K562 (cell line): Measurements from ENCODE around the gene B3GALT4. TPM values are rescaled to one million over a fixed set of nuclear protein-coding genes. Genes with fewer than 3 reads are reported as not detected.

Source experiments
- ATAC-seq: fragments of 200-7000 bp; cut with Tn5 transposase; 3 replicates; pipeline ENCODE4 v1.9.1; 2020; ENCODE audit warnings: moderate library complexity
- BruUV-seq: library from RNA; stranded (reverse); fragments of 400-500 nt; replicated peaks from 2 replicates; lab custom pipeline; 2021; lab: Mats Ljungman, UMichigan
- CTCF ChIA-PET: fragments of 300-600 bp; formaldehyde crosslinking; extraction: SDS; loops from one replicate; lab custom pipeline; 2021; ENCODE audit warnings: low intra/inter-chr PET ratio; lab: Yijun Ruan, JAX
- POLR2A ChIA-PET: fragments of 300-600, 350-650 bp; sonication (Branson Sonifier 250); formaldehyde crosslinking; extraction: SDS; loops from one replicate; lab custom pipeline; 2021; ENCODE audit warnings: antibody characterized with exemption, inconsistent platforms; lab: Yijun Ruan, JAX
- DNase-seq, 4 experiments: peaks; one replicate each; pipeline versions ENCODE4 v3.0.0 to v3.0.0-alpha.2; 2011 to 2018; ENCODE audit warnings: low spot score in 3 of 4, mixed read lengths in 3 of 4; ENCODE audit errors: extremely low read depth in 1 of 4
- FAIRE-seq: peaks from 2 replicates; lab custom pipeline; 2011; peaks lifted over from hg19 to GRCh38; lab: Jason Lieb, UNC
- H2AFZ ChIP-seq: 2 replicates; pipeline ENCODE4 v1.6.0; 2011; ENCODE audit warnings: low read depth, low read length, control low read depth, inconsistent platforms
- H3K27ac ChIP-seq: fragments of 200-600 bp; 3 replicates; pipeline ENCODE4 v1.8.0; 2011; ENCODE audit warnings: low read depth, mild to moderate bottlenecking, control low read depth, inconsistent platforms, low read length, moderate library complexity, mixed read lengths; ENCODE audit errors: extremely low read depth
- H3K27me3 ChIP-seq, 2 experiments: fragments of 300-600 bp in 1 of 2; 2 replicates in 1 of 2; 3 replicates in 1 of 2; pipeline versions ENCODE4 v1.6.0 to v1.8.0; 2011; ENCODE audit warnings: inconsistent platforms in 2 of 2, low read length in 2 of 2, mild to moderate bottlenecking in 1 of 2, mixed read lengths in 1 of 2, moderate library complexity in 1 of 2; ENCODE audit not compliant: control insufficient read depth in 2 of 2, insufficient read depth in 2 of 2
- H3K36me3 ChIP-seq: fragments of 300-600 bp; 3 replicates; pipeline ENCODE4 v1.8.0; 2011; ENCODE audit warnings: mild to moderate bottlenecking, low read length, inconsistent platforms; ENCODE audit not compliant: control insufficient read depth, insufficient read depth
- H3K4me1 ChIP-seq, 2 experiments: fragments of 200-600 bp in 1 of 2; replicated peaks in 1 of 2; 2 replicates in 1 of 2; 3 replicates in 1 of 2; pipeline versions ENCODE4 v1.5.1 to v1.8.0; 2011; ENCODE audit warnings: inconsistent platforms in 2 of 2, low read length in 2 of 2, mild to moderate bottlenecking in 1 of 2, mixed read lengths in 1 of 2, moderate library complexity in 1 of 2; ENCODE audit not compliant: control insufficient read depth in 2 of 2, insufficient read depth in 2 of 2
- H3K4me2 ChIP-seq: 2 replicates; pipeline ENCODE4 v1.6.1; 2011; ENCODE audit warnings: low read length, control low read depth, inconsistent platforms, mixed read lengths; ENCODE audit not compliant: insufficient read depth
- H3K4me3 ChIP-seq: fragments of 200-600 bp; sonication (generic), shearing (Covaris generic); 2 replicates; pipeline ENCODE4 v1.5.1; 2016; ENCODE audit warnings: control low read depth, inconsistent platforms
- H3K79me2 ChIP-seq: fragments of 200-600 bp; 3 replicates; pipeline ENCODE4 v1.8.0; 2011; ENCODE audit warnings: low read length, inconsistent platforms; ENCODE audit not compliant: control insufficient read depth, insufficient read depth
- H3K9ac ChIP-seq, 2 experiments: 2 replicates each; pipeline versions ENCODE4 v1.6.0 to v1.6.1; 2011; ENCODE audit warnings: low read depth in 2 of 2, low read length in 2 of 2, control low read depth in 1 of 2, inconsistent platforms in 1 of 2, mild to moderate bottlenecking in 1 of 2, mixed read lengths in 1 of 2; ENCODE audit not compliant: insufficient read depth in 1 of 2
- H3K9me1 ChIP-seq: one replicate; pipeline ENCODE4 v1.6.0; 2011; ENCODE audit warnings: inconsistent platforms, mild to moderate bottlenecking, low read length, moderate library complexity; ENCODE audit not compliant: control insufficient read depth, insufficient read depth
- H3K9me3 ChIP-seq: replicated peaks from 2 replicates; pipeline ENCODE4 v1.5.1; 2011; ENCODE audit warnings: low read depth, low read length, inconsistent platforms; ENCODE audit not compliant: control insufficient read depth, insufficient read depth
- H4K20me1 ChIP-seq: replicated peaks from 2 replicates; pipeline ENCODE4 v1.6.1; 2011; ENCODE audit warnings: low read length, inconsistent platforms, mixed read lengths; ENCODE audit not compliant: control insufficient read depth, insufficient read depth
- CBX8 ChIP-seq: fragments of 200-600 bp; sonication (generic); IDR thresholded peaks from 2 replicates; pipeline ENCODE4 v1.6.1; 2012; ENCODE audit warnings: borderline replicate concordance, mixed run types, low read depth, mild to moderate bottlenecking, moderate library complexity, mixed read lengths, low read length, control low read depth, inconsistent platforms; ENCODE audit not compliant: poor library complexity, severe bottlenecking; ENCODE audit errors: extremely low read depth
- CHD4 ChIP-seq: fragments of 200-600 bp; sonication (generic); IDR thresholded peaks from 3 replicates; pipeline ENCODE4 v1.6.1; 2012; ENCODE audit warnings: low read depth, mild to moderate bottlenecking, mixed read lengths, low read length, inconsistent platforms; ENCODE audit not compliant: insufficient read depth, insufficient replicate concordance, poor library complexity, severe bottlenecking
- FOXA1 ChIP-seq: fragments of 450-650 bp; IDR thresholded peaks from 2 replicates; pipeline ENCODE4 v1.6.1; 2016; ENCODE audit warnings: mild to moderate bottlenecking, borderline replicate concordance
- JUND ChIP-seq, 2 experiments: IDR thresholded peaks; 2 replicates in 1 of 2; 3 replicates in 1 of 2; pipeline ENCODE4 v1.6.1; 2011; ENCODE audit warnings: borderline replicate concordance in 2 of 2, low read depth in 2 of 2, low read length in 2 of 2, improper control_type of control experiment in 1 of 2, missing biosample characterization in 1 of 2, missing genetic modification characterization in 1 of 2, missing genetic modification reagents in 1 of 2
- KDM4B ChIP-seq, 2 experiments: fragments of 450-650 bp in 1 of 2; sonication (generic) in 1 of 2; IDR thresholded peaks; 2 replicates each; pipeline ENCODE4 v1.6.1; 2016 to 2017; ENCODE audit warnings: borderline replicate concordance in 2 of 2, antibody characterized with exemption in 1 of 2, low read depth in 1 of 2, mild to moderate bottlenecking in 1 of 2
- KLF13 ChIP-seq: fragments of 450-650 bp; IDR thresholded peaks from 2 replicates; pipeline ENCODE4 v1.6.1; 2016; ENCODE audit warnings: missing genetic modification characterization, low read depth, mild to moderate bottlenecking, missing compliant biosample characterization, moderate library complexity, borderline replicate concordance
- MYNN ChIP-seq, 2 experiments: sonication (generic); formaldehyde crosslinking in 1 of 2; IDR thresholded peaks; 2 replicates each; pipeline versions ENCODE4 v1.5.0 to v1.6.1; 2016 to 2020; ENCODE audit warnings: antibody characterized with exemption in 1 of 2, missing genetic modification reagents in 1 of 2
- SP2 ChIP-seq: IDR thresholded peaks from 2 replicates; pipeline ENCODE4 v1.6.1; 2011; ENCODE audit warnings: mild to moderate bottlenecking, low read depth, low read length, moderate library complexity; ENCODE audit not compliant: poor library complexity, severe bottlenecking; ENCODE audit errors: extremely low read depth
- TAF9B ChIP-seq: fragments of 450-650 bp; IDR thresholded peaks from 2 replicates; pipeline ENCODE4 v1.6.1; 2018; ENCODE audit warnings: mild to moderate bottlenecking; ENCODE audit not compliant: partially characterized antibody
- ZNF24 ChIP-seq: fragments of 450-650 bp; IDR thresholded peaks from 2 replicates; pipeline ENCODE4 v1.6.1; 2016
- ZNF3 ChIP-seq: fragments of 250-450 bp; sonication (Bioruptor Pico); IDR thresholded peaks from 2 replicates; pipeline ENCODE4 v1.5.0; 2021; ENCODE audit warnings: mild to moderate bottlenecking, moderate library complexity
- ZNF324 ChIP-seq: fragments of 250-450 bp; sonication (Bioruptor Pico); IDR thresholded peaks from 2 replicates; pipeline ENCODE4 v1.4.0; 2020; ENCODE audit warnings: mild to moderate bottlenecking
- ZNF76 ChIP-seq: fragments of 250-450 bp; sonication (Bioruptor Pico); IDR thresholded peaks from 2 replicates; pipeline ENCODE4 v1.4.0; 2020; ENCODE audit warnings: mild to moderate bottlenecking, moderate library complexity, borderline replicate concordance
- WGBS: fragments of 100-300 bp; shearing (Covaris generic); methylation state at CpG from one replicate; pipeline ENCODE4 v1.1.6; 2016; ENCODE audit warnings: low coverage, mixed read lengths; ENCODE audit not compliant: insufficient coverage; ENCODE audit errors: missing lambda C conversion rate; 5-methylcytosine and 5-hydroxymethylcytosine counted together
- in situ Hi-C: fragments of 300-500 bp; cut with MboI; formaldehyde crosslinking; loops from 4 replicates; pipeline ENCODE4 v1.15.0; 2018; ENCODE audit warnings: inconsistent platforms, mixed read lengths
- intact Hi-C: fragments of 100-400 bp; cut with micrococcal nuclease; formaldehyde crosslinking; loops from 2 replicates; pipeline ENCODE4 v1.14.2; 2022
- polyA plus RNA-seq, 8 experiments: library from polyadenylated mRNA; depleted of rRNA in 4 of 8; stranded (reverse) in 5 of 8; unstranded in 3 of 8; fragments of >200 nt; fragmentation: Nextera tagmentation in 2 of 8; fragmentation: Illumina TruSeq in 1 of 8; extraction: Ambion mirVana in 2 of 8; extraction: Trizol in 1 of 8; gene quantifications; 2 replicates each; pipeline versions ENCODE4 v1.2.1 to v1.2.3, GENCODE V29; 2011 to 2014; ENCODE audit warnings: inconsistent platforms in 1 of 8, missing spikeins in 1 of 8
- total RNA-seq, 7 experiments: library from RNA; depleted of rRNA in 6 of 7; stranded (reverse); fragments of >200 nt in 6 of 7; fragmentation: Illumina TruSeq in 2 of 7; extraction: Trizol in 2 of 7; gene quantifications; 2 replicates each; pipeline versions ENCODE4 v1.2.1 to v1.2.3, GENCODE V29; 2011 to 2021; ENCODE audit warnings: low replicate concordance in 1 of 7
- TF ChIP-seq, protein P1 (sequence below): sonication (generic); formaldehyde crosslinking; IDR thresholded peaks from 2 replicates; pipeline ENCODE4 v1.8.0; 2022; ENCODE audit warnings: missing genetic modification reagents, mild to moderate bottlenecking, moderate library complexity, borderline replicate concordance
- TF ChIP-seq, protein P2 (sequence below): fragments of 450-650 bp; IDR thresholded peaks from one replicate; pipeline ENCODE4 v1.6.1; 2018; ENCODE audit warnings: mild to moderate bottlenecking, moderate library complexity; ENCODE audit not compliant: partially characterized antibody
- TF ChIP-seq, protein P3 (sequence below): fragments of 450-650 bp; formaldehyde crosslinking; IDR thresholded peaks from 2 replicates; pipeline ENCODE4 v1.4.0; 2022; ENCODE audit warnings: missing genetic modification characterization

The B3GALT4 gene
- total and polyA plus RNA-seq, 9 of the 15 experiments (the other 6 are each of a cell fraction or from before 2014, with no cell fraction given): 0.11 to 1.3 (median 0.53) TPM; not detected in 1

DNA sequence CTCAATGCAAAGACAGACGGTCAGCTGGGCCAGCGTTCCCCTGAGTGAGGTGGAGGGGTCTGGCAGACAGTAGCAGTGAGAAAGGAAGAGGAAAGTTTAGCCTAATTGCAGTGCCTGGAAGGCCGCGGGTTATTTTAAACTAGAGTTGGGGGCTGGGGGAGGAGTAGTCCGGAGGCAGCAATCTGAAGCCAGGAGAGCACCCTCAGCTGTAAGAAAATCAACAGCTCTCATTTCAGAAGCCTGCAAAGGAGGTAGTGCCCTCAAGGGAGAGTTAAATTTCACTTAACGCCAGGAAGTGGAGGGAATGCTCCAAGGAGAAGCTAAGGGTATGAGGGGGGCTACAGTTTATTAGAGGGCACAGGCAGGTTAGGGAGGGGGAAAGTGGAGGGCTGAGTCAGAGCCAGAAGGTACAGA lies 41.7 kb upstream of the B3GALT4 start:
- Histone ChIP-seq H3K9ac (no peak overlapping the region), H3K4me3 (no peak overlapping the region), H3K79me2 (no peaks in the 10 kb centered on the region), H3K4me2 (no peak overlapping the region), H3K9me3 (no peaks in the 10 kb centered on the region), H3K36me3 (no peaks in the 10 kb centered on the region), H4K20me1 (peaks cover 3% of the 10 kb centered on the region; the same call in 1 of the 2 replicates), H3K27ac (no peak overlapping the region), H3K4me1 (no peaks in the 10 kb centered on the region), H3K9me1 (no peaks in the 10 kb centered on the region), H2AFZ (no peak overlapping the region), H3K27me3 (peaks cover 58 to 67% of the 10 kb centered on the region in 2 experiments)
- in situ Hi-C loops (no loop called here), intact Hi-C loops (no loop called here)
- POLR2A ChIA-PET: interaction anchor here (0.8 to 7.1 kb wide), 4 partner anchors 10 to 42 kb away, joined by 3 to 57 read pairs (median 4); partner anchors contain the start of genes B3GALT4 and RING1
- no peak for ATAC-seq
- BruUV-seq: no TSS peak
- CTCF ChIA-PET: no interaction called here
- WGBS: 0% methylated on average over 6 of the region's 6 CpGs
- DNase-seq: no peak
- FAIRE-seq: no peak
- TF ChIP-seq, protein P1, sequence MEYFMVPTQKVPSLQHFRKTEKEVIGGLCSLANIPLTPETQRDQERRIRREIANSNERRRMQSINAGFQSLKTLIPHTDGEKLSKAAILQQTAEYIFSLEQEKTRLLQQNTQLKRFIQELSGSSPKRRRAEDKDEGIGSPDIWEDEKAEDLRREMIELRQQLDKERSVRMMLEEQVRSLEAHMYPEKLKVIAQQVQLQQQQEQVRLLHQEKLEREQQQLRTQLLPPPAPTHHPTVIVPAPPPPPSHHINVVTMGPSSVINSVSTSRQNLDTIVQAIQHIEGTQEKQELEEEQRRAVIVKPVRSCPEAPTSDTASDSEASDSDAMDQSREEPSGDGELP (CRISPR knock-in tag): no peak
- no peak for TF ChIP-seq KDM4B (IDR thresholded peaks at IDR 0.05; ENCODE audit: borderline replicate concordance in 2 of 2, low read depth in 1 of 2)
- no peak for TF ChIP-seq FOXA1
- no peak for TF ChIP-seq MYNN (IDR thresholded peaks at IDR 0.05)
- no peak for TF ChIP-seq MYNN (CRISPR knock-in tag; IDR thresholded peaks at IDR 0.05)
- TF ChIP-seq ZNF76 (CRISPR knock-in tag): no peak
- TF ChIP-seq SP2: no peak
- TF ChIP-seq, protein P2, sequence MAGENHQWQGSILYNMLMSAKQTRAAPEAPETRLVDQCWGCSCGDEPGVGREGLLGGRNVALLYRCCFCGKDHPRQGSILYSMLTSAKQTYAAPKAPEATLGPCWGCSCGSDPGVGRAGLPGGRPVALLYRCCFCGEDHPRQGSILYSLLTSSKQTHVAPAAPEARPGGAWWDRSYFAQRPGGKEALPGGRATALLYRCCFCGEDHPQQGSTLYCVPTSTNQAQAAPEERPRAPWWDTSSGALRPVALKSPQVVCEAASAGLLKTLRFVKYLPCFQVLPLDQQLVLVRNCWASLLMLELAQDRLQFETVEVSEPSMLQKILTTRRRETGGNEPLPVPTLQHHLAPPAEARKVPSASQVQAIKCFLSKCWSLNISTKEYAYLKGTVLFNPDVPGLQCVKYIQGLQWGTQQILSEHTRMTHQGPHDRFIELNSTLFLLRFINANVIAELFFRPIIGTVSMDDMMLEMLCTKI: no peak
- TF ChIP-seq, protein P3, sequence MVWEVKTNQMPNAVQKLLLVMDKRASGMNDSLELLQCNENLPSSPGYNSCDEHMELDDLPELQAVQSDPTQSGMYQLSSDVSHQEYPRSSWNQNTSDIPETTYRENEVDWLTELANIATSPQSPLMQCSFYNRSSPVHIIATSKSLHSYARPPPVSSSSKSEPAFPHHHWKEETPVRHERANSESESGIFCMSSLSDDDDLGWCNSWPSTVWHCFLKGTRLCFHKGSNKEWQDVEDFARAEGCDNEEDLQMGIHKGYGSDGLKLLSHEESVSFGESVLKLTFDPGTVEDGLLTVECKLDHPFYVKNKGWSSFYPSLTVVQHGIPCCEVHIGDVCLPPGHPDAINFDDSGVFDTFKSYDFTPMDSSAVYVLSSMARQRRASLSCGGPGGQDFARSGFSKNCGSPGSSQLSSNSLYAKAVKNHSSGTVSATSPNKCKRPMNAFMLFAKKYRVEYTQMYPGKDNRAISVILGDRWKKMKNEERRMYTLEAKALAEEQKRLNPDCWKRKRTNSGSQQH (CRISPR knock-in tag): no peak
- no peak for TF ChIP-seq KLF13 (tag)
- TF ChIP-seq JUND (IDR thresholded peaks at IDR 0.05; ENCODE audit: borderline replicate concordance, low read depth, low read length): no peak
- no peak for TF ChIP-seq JUND (tag; IDR thresholded peaks at IDR 0.05; ENCODE audit: borderline replicate concordance, low read depth, low read length)
- TF ChIP-seq ZNF24: no peak
- TF ChIP-seq ZNF324 (CRISPR knock-in tag): no peak
- TF ChIP-seq CHD4: no peak
- no peak for TF ChIP-seq ZNF3 (CRISPR knock-in tag)
- no peak for TF ChIP-seq CBX8
- no peak for TF ChIP-seq TAF9B
